Measurements from ENCODE around the gene RBKS.

GRCh38 chr2:27870724-27871123 lies 19.5 kb downstream of the RBKS start:
- TF ChIP-seq CTCF (IDR thresholded peaks at IDR 0.05) (no peak), POLR2A (IDR thresholded peaks at IDR 0.05) (no peak)
